ENCODE results near the gene SAMD14.

DNA sequence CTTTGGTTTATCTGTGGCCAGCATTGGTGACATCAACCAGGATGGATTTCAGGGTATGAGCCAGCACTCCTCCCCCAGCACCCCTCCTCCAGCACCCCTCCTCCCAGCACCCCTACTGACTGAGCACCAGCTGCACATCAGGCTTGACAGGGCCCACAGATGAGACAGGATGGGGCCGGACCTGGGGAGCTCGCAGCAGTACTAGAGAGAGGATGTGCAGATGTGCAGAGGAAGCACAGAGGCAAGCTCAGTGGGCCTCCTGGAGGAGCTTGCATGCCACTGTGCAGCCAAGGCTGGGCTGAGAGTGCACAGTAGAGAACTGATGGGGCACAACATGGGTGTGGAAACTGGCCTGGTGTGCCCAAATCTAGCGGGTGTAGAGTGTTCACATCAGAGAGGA, 57.8 kb downstream of the SAMD14 start:
- TF ChIP-seq RARB (CRISPR knock-in tag; IDR thresholded peaks at IDR 0.05) (no peak), TOX (CRISPR knock-in tag; IDR thresholded peaks at IDR 0.05; ENCODE audit: borderline replicate concordance) (no peak), ZNF565 (CRISPR knock-in tag; conservative IDR thresholded peaks at IDR 0.05; ENCODE audit: low read depth) (no peak)
